ENCODE results near the gene NLK.

The NLK gene

DNA sequence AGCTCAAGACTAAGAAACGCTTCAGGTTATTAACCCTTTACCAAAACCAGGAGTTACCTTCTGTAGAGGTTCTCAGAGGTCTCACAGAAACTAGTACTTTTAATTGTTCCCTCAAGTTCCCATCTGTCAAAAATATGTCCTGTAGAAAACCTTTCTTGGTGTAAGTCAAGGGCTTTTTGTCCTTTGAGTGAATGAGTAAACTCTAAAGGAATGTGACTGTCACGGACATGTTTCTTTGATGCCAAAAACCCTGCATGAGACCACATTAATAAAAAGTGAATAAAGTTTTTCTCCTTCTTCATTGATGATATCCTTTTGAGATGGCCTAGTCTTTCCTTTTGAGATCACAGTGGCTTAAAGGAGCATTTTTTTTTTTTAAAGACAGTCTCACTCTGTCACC, 102.9 kb downstream of the NLK start:
- TF ChIP-seq, protein P1, sequence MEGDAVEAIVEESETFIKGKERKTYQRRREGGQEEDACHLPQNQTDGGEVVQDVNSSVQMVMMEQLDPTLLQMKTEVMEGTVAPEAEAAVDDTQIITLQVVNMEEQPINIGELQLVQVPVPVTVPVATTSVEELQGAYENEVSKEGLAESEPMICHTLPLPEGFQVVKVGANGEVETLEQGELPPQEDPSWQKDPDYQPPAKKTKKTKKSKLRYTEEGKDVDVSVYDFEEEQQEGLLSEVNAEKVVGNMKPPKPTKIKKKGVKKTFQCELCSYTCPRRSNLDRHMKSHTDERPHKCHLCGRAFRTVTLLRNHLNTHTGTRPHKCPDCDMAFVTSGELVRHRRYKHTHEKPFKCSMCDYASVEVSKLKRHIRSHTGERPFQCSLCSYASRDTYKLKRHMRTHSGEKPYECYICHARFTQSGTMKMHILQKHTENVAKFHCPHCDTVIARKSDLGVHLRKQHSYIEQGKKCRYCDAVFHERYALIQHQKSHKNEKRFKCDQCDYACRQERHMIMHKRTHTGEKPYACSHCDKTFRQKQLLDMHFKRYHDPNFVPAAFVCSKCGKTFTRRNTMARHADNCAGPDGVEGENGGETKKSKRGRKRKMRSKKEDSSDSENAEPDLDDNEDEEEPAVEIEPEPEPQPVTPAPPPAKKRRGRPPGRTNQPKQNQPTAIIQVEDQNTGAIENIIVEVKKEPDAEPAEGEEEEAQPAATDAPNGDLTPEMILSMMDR (IDR thresholded peaks at IDR 0.05), result no peak

DNA sequence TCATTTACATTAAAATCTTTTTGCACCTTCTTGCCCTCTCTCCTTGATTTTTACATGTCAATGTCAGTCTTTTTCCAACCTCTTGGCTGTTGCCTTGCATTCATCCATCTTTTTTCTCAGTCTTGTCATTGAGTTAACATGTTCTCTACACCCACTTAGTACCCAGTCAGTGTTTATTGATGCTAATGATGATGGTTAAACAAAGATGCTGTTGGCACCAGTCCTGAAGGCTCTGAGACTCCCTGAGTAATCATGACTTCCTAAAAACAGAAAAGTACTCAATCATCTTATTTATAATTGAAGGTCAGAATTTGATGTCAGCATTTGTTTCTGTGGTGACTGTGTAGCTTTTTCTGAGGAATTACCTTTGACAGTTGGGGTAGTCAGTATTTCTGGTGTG, 104.5 kb downstream of the NLK start:
- TF ChIP-seq, protein P1 (IDR thresholded peaks at IDR 0.05), result no peak

DNA sequence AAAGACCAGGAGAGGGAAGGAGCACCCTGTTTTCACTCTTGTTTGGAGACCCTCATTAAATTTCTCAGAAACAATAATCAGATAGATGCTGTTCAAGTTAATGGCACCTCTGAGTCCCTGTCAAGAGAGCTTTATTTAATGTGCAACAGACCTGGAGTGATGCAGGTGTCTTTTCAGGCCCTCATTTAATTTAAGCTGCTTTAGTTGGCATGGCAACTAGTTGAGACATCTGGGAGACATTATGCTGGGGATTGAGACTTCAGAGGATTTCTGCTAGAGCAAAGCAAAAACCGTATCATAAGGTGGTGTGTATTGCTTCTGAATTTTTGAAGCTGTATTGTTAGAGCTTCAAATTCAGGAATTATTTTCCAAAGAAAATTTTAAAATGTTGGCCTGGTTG, 108.5 kb downstream of the NLK start:
- TF ChIP-seq, protein P1 (IDR thresholded peaks at IDR 0.05), result no peak

DNA sequence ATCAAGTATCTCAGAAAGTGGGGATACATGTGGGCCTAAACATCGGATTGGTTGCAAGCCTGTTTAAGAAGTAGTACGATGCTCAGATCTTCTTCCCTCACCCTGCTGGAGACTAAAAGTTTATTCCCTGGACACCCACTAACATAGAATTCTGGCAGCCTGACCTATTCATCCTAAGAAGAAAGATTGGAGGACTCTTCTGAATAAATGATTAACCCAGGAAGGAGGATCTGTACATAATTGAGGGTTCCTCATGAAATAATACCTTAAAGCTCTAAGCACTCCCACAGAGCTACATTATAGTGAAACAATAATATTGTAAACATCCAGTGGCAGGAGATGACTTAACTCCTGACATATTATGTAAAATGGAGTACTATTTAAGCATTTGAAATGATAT, 111.7 kb downstream of the NLK start:
- TF ChIP-seq, protein P1 (IDR thresholded peaks at IDR 0.05), result no peak

DNA sequence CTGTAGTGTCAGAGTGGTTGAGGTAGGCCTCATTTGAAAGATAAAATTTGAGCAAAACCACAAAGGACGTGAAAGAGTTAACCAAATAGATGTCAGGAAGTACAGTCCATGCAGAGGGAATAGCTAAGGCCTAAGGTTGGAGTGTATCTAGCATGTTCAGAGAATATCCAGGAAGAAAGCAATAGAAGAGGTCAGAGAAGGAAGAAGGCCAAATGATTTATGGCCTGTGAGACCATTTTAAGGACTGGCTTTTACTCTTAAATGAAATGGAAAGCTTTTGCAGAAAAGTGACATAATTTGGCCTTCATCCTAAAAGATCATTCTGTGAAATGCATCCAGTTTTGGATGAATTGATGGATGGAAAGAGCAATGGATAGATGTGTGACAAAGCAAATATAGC, 116.5 kb downstream of the NLK start:
- TF ChIP-seq, protein P1 (IDR thresholded peaks at IDR 0.05), result no peak

DNA sequence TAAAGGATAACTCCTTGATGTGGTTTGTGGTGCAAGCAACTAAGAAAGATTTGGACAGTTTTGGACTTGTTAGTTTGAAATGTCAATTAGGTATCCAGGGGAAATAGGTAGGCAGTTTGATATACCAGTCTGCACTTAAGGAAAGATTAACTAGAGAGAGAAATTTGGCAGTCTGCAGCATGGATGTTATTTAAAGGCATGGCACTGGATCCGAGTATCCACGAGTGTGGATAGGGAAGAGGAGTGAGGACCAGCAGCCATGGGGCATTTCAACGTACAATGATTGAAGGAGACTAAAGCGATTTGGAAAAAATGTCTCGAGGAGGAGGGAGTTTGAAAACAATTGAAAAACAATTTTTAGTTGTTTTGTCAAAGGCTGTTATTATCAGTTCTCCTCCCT, 117.4 kb downstream of the NLK start:
- TF ChIP-seq, protein P1 (IDR thresholded peaks at IDR 0.05), result no peak

DNA sequence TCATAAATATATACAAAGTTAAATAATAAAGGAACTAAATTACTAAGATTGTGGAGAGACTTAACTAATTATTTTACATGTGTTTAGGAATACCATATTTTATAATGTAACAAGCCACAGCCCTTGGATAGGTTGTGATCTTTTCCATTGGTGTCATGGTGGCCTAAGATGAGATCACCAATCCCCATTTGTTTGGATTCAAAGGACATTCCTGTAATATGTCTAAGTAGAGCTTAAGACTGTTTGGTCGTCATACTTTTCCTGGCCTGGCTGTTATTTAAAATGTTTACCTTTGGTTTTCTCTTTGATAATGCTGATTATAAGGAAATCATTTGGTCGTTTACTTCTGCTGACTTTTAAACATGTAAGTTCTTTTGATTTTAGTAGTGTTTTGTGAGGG, 118.1 kb downstream of the NLK start:
- TF ChIP-seq, protein P1 (IDR thresholded peaks at IDR 0.05), result no peak

DNA sequence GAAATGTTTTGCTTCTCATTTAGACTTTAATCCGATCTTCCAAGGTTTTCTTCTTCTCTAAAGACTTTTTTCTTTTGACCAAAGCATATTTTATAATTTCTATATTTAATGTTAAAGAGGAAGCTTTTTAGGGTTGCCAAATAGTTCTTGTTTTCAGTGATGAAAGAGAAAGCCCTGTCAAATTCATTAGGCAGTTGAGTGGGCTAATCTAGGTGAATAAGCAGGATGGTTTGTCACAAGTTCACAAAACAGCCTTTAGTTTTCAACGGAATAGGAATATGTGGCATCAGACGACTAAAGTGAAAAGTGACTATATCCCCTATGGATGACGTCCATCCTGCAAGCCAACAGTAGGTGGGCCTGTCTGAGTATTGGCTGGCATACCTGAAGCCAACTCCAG, 118.8 kb downstream of the NLK start:
- TF ChIP-seq, protein P1 (IDR thresholded peaks at IDR 0.05), result no peak
